HG03571 (cell line): ENCODE results near the gene GNAI1.

Source experiments
- ATAC-seq: cut with Tn5 transposase; IDR thresholded peaks from one replicate; pipeline ENCODE4 v1.9.1; 2021; ENCODE audit not compliant: unreplicated experiment

GNAI1 gene

DNA sequence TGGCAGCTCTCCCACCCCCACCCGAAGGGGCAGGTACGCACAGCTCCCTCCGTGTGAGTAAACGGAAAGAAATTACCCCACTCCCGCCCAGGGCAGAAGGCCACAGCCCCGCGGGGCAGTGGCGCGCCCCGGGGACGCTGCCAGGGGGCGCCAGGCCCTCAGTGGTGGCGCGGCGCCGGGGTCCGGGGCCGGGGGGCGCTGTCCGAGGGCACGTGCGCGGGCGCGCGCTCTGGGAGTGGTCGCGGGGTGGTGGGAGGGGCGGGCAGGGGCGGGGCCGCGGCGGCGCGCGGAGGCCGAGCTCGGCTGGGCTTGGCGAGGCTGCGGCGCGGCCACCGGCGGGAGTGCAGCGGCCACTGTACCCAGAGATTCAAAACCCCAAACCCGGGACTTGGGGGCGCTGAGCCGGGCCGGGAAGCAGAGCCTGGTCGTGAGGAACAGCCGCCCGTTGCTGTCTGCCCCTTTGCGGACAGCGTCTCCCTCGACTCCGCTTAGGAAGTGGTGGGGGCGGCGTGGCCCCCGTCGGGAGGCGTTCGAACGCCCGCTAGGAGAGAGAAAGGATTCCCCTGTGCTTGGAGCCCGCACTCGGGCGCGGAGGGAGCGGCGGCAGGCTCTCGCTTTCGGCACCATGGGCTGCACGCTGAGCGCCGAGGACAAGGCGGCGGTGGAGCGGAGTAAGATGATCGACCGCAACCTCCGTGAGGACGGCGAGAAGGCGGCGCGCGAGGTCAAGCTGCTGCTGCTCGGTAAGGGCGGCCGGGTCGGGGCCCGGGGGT lies at the start of gene GNAI1:
TSS of gene GNAI1 (plus strand) at position 296 of the 773 bp plus-strand sequence. CDS start at position 626, 330 bp downstream.
- no peak for ATAC-seq

DNA sequence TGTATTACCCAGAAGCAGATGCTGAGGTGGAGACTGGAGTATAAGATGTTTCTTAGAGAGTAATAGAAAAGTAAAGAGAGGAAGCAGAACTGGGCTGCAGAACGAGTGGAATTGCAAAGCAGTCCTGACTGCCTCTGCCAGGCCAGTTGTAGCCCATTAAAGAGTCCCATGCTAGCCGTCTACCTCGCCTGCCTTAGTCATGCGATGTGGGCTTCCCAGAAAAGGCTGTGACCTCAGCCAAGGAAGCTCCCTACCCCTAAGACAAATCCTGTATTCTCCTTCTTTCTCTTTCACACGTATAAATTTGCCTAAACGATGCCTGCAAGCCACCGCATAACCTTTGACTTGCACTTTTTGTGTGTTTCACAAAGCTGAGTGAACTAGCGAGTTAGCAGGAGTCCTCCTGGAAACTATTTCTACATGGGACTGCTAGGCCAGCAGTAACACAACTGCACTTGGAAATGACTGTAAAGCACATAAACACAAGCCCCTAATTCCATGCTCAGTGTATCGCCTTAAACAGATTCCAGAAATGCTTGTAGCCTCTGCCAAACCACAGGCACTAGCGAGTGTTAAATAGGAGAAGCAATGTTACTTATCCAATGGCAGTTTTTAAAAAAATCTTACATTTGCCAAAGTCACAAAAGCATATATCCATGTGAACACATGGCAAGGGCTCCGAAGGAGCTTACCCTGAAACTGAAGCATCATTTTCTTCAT lies 47.4 kb upstream of the GNAI1 start:
- ATAC-seq = no peak

DNA sequence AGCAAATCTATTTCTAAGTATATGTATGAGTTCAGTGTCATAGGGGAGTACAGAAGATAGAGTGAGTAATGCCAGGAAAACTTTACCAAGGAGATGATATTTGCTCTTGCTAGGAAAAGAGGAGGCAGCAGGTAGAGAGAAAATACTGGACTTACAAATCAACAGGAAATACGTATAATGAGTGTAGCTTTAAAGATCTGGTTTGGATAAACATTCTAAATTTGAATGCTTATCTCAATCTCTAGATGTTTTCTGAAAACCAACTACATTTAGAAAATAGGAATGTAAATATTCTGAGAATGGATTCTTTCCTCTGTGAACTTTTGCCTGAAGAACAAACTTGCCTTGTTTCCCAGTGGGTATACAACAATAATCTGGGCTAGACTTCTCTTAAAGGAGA lies 46.9 kb upstream of the GNAI1 start:
- ATAC-seq = no peak

DNA sequence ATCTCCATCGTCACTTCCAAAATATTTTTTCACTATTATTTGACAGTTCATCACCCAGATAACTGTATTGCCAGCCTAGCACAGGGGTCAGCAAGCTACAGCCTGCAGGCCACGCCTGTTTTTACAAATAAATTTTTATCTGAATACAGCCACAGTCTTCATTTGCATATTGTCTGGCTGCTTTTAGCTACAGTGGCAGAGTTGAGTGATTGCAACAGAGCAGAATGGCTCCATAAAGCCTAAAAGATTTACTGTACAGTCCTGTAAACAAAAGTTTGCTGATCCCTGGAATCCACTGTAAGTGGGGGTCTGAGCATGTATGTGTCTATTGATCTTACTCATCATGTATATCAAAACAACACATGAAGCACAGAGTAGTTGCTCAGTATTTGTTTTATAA lies 45.9 kb upstream of the GNAI1 start:
- no peak for ATAC-seq

DNA sequence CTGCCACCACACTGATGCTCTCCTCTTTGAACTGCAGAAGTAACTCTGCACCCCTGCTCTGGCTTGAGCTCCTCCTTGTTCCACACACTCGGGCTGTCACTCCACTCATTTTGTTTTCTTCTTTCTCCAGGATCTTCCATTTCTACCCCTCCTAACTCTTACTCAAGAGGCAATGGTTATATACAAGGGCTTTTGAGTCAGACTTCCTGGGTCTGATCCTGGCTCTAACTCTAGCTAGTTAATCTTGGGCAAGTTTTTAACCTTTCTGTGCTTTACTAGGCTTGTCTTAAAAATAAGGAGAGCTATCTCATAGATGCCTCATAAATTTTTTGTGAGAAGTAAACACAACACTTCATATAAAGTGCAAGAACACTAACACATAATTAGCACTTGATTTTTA lies 45.3 kb upstream of the GNAI1 start:
- no peak for ATAC-seq

DNA sequence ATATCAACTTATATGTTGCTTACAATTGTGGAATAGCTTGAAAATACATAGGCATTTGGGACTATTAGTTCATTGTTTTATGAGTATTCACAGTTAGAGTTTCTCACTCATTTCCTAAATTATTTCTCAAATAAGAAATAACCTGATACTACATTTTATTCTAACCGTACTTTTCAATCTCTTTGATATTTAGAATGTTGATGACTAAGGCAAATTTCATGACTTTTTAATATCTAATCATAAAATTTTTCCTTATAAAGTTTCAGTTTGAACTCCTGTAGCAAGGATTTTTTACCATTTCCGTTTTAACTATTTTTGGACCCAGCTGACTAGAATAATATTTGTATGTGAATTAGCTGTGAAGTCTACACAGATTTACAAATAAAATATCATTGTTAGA lies 41.3 kb upstream of the GNAI1 start:
- ATAC-seq = no peak

DNA sequence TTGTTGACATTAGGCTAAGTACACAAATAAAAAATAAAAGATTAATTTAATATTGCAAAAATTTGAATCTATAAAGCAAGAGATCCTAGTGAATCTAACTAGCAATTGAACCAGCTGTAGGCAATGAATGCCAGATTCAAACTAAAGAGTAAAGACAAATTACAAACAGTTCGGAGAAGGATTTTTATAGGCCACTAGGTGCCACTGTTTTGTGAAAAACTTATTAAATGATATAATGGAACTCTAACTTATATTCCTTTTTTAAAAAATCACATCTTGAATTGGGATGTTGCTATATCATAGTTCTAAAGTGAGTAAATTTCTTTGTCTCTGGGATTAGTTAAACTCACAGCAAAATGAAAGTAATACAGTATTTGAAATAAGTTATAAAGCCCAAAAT lies 39.1 kb upstream of the GNAI1 start:
- no peak for ATAC-seq

DNA sequence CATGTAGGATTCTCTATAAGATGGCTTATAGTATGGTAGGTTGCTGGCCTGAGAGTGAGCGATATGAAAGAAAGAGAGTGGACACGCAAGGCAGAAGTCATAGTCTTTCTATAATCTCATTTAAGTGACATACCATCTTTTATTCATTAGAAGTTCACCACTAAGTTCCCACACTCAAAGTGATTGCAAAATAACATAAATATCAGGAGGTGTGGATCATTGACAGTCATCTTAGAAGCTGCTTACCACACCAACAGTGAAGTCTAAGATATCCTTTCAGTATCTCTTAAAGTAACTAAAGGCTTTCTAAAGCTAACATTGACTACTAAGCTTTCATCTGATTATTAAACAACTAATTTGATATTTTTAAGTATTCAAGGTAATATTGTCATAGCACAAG lies 36.9 kb upstream of the GNAI1 start:
- ATAC-seq = no peak

DNA sequence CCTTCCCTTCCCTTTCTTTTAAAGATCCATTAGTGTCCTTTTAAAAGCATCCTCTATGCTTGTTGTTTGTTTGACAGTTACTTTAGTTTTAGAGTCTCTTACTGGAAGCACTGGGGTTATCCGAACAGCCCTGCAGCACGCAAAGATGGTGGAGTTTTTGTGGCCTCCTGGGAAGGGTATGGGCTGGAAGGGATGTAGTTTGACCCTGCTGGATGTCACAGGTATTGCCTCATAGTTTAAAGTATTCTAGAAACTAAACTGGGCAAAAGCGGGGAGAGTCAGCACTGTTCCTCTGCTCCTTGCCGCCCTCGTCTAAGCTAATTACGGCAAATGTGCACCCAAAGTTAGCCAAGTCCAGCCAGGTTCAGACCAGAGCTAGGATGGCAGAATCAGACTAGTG lies 35.8 kb upstream of the GNAI1 start:
- ATAC-seq = no peak

DNA sequence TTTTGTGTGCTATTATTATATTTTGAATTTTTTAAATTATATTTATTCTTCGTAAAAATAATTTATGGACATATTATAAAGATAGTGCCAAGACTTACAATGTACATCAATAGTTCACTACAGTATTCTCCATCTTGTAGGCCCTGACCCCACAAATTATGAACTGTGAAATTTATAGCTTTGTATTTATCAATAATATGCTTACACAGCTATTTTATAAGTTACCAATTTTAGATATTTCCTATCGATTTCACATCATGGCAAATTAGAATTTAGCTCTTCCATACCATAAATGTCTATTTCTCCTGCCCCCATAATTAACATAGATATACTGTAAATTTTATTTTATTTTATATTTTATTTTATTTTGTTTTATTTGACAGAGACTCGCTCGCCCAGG lies 34.4 kb upstream of the GNAI1 start:
- ATAC-seq = no peak

DNA sequence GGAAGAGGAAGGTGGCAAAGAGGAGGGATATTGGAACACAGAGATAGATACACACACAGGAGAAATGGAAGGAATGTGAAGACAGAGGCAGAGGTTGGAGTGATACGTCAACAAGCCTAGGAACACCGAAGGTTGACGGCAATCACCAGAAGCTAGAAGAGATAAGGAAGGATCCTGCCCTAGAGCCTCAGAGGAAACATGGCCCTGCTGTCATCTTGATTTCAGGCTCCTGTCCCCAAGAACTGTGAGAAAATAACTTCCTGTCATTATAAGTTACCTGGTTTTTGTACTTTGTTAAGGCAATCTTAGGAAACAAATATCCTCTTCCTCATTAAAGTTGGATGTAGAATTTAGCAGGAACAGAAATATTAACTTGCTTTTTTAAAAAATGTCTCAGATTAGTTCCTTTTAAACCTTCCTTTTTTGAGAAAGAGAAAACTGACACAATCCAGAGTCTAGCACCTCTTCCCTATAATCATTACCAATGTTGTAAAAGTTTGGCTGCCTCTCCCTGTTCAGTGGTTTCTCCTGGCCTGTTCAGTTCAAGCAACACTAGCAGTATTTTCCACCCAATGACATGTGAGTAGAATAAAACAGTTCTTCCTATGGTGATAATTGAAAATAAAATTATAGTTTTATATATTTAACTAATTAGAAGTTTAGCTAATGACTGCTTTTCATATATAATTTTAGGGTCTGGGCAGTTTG lies 28.8 kb upstream of the GNAI1 start:
- no peak for ATAC-seq

DNA sequence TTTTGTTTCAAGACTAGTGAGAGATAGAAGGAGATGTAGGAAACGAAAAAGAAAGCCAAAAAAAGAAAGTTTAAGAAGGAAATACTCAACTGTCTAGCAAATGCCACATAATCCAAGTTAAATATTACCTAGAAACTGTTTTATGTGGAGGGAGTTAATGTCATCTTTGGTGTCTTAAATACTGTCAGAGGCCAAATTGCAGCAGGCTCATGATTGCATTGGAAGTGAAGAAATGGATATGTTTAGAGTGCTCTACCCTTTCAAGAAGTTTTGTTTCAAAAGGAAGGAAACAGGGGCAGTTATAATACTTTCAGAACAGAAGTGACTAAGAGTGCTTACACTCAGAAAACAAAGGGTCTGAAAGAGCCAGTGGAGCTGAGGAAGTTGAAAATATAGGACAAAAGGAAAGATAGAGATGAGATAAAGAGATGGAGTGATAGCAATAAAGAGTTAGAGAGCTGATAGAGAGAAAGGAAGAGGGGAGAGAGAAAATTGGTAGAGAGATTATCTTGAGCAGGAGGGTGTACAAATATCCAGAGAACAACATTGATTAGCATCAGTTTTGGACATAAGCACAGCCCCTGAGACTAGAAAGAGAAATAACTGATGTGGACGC lies 28.0 kb upstream of the GNAI1 start:
- peak; percentile 47 for ATAC-seq

DNA sequence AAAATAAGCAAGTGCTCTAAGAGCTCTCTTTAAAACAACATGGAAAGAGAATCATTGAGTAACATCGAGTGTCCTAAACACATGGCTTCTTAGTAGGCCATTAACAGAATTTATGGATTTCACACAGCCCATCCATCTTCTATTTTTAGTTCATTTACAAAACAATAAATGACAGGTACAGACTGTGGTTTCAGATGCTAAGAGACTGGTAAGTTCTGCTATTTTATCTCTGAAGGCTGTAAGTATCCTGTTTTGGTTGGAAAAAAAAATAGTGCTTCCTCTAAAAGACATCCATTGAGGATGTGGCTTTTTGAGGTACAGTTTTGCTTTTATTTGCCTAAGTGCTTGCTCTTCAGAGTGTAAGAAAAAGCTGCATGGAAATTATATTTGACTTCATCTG lies 27.4 kb upstream of the GNAI1 start:
- ATAC-seq = no peak

DNA sequence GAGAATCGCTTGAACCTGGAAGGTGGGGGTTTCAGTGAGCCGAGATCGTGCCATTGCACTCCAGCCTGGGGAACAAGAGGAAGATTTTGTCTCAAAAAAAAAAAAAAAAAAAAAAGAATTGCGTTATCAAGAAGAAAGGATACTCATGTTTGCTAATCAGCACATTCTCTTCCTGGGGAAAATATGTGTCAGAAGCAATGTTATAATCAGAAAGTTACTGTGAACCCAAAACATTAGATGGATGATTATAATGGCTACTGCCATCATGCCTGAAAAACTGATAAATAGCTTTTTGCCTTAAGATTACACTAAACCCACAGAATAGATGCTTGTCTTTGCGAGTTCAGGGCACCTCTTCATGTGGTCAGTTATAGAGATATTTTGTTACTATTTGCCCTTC lies 24.3 kb upstream of the GNAI1 start:
- ATAC-seq = no peak

DNA sequence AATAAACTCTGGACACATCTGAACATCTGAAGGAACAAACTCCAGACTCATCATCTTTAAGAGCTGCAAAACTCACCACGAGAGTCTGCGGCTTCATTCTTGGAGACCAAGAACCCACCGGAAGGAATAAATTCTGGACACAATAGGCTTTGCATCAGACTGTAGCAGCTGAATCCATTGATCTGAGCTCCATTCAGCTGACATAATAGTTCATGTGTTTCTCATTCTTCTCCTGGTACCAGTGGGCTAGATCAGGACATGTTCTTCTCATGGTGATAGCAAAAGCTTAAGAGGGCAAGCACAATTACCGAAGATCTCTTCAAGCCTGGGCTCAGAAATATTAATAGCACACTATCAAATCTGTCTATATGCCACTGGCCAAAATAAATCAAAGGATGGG lies 20.5 kb upstream of the GNAI1 start:
- no peak for ATAC-seq

DNA sequence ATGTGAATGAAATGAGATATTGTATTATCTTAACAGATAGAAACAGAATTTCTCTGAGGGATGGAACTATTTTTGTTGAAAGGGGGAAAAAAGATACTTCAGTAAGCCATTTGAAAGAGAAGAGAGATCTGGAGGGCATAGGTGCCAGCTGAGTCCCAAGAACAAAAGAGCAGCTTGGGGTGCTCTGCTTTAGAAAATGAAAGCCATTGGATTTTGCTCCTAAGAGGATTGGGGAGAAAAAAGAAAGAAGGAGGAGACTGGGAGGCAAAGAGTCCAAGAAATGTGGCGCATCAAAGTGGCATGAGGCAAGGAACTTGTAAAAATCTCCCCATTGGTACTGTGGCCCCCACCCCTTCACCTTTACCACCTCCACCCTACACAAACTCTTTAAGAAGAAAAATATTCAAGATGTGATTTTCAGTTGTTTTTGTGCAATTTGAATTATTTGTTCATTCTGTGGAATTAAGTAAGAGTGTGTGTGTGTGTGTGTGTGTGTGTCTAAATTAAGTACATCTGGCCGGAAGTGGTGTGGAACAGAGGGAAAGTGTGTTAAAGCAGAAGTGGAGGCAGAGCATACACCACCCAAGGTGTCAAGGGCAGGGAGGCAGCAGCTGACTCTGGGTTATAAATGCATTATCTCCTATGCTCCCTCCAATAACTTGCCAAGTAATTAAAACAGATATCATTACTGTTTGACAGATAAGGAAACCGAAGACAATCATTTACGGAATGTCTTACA lies 9.9 kb upstream of the GNAI1 start:
- ATAC-seq = no peak

DNA sequence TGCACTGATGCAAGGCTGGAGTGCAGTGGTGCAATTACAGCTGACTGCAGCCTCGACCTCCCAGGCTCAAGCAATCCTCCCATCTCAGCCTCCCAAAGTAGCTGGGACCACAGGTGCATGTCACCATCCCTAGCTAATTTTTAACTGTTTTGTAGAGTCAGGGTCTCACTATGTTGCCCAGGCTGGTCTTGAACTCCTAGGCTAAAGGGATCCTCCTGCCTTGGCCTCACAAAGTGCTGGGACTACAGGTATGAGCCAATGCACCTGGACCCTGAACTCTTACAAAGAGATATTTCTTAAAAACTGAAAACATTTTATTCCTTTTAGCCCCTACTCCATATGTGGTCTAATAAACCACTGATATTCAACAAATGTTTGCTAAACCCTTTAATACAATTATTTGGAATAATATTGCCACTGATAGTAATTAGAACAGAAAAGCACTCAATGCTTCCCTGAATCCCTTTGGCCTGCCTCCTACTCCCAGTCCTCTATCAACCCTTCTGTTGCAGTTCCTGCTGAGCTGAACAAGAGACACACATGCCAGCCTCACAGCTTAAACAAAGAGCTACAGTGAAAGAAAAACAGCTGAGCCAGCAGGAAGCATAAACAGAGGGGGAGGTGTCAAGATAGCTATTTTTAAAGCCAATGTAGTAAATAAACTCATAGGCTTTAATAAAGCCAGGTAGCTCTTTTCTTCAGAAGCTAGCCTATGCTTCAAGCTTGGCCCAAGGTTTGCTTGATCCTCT lies 7.0 kb upstream of the GNAI1 start:
- ATAC-seq = no peak

DNA sequence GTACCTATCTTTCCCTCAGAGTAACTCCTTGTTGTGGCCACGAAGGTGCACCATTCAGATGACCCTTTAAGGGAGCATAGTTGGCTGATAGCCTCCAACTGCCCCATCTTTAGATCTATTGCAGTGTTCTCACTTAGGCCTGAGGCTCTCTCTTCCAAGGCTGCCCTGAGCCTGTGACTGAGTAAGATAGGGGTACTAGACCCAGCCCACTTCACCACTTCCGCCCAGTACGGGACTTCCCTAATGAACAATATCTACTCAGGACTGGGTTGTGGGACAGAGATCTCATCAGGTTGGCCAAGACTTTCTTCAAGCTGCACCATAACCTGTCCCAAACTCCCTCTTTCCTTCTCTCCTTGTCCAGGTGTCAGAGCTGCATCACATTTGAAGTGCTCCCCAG lies 5.7 kb upstream of the GNAI1 start:
- ATAC-seq = no peak

DNA sequence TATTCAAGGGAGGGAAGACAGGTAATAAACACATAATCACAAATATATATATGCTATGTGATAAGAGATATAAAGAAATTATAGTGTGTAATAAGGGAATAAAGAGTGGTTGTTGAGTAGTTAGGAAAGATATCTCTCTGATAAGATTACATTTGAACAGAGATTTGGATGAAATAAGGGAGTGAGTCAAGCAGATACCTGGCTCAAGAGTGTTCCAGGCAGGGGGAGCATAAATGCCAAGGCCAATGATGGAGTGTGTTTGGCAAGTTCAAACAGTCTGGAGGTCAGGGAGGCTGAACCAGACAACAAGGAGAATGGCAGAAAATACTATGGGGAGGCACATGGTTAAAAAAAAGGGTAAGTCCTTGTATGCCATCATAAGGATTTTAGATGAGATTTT lies 4.8 kb upstream of the GNAI1 start:
- ATAC-seq = no peak
